ENCODE measurements around the gene SHTN1.

The SHTN1 gene

GRCh38 chr10:116875897-116876296, 129.1 kb downstream of the SHTN1 start:
- DNase-seq (ENCODE audit: low read depth in 2 of 3, low spot score in 1 of 3): no peak

GRCh38 chr10:116873134-116873533, 131.9 kb downstream of the SHTN1 start:
- no peak for DNase-seq (ENCODE audit: low read depth in 2 of 3, low spot score in 1 of 3)

- no peak for DNase-seq (ENCODE audit: low read depth in 2 of 3, low spot score in 1 of 3)
Measured at GRCh38 chr10:116870949-116871348, 134.0 kb downstream of the SHTN1 start.

GRCh38 chr10:116868722-116869121, 136.3 kb downstream of the SHTN1 start:
- DNase-seq (ENCODE audit: low read depth in 2 of 3, low spot score in 1 of 3): no peak

GRCh38 chr10:116868198-116868676, 136.8 kb downstream of the SHTN1 start:
- DNase-seq (ENCODE audit: low read depth in 2 of 3, low spot score in 1 of 3): no peak

- no peak for DNase-seq (ENCODE audit: low read depth in 2 of 3, low spot score in 1 of 3)
Measured at GRCh38 chr10:116866987-116867595, 137.9 kb downstream of the SHTN1 start.

- DNase-seq (ENCODE audit: low read depth in 2 of 3, low spot score in 1 of 3): no peak
Measured at GRCh38 chr10:116866066-116866465, 138.9 kb downstream of the SHTN1 start.

GRCh38 chr10:116864436-116864835, 140.6 kb downstream of the SHTN1 start:
- DNase-seq (ENCODE audit: low read depth in 2 of 3, low spot score in 1 of 3): no peak

GRCh38 chr10:116861796-116862195, 143.2 kb downstream of the SHTN1 start:
- no peak for DNase-seq (ENCODE audit: low read depth in 2 of 3, low spot score in 1 of 3)

GRCh38 chr10:116857156-116857555, 147.8 kb downstream of the SHTN1 start:
- no peak for DNase-seq (ENCODE audit: low read depth in 2 of 3, low spot score in 1 of 3)

GRCh38 chr10:116853701-116854100, 151.3 kb downstream of the SHTN1 start:
- DNase-seq (ENCODE audit: low read depth in 2 of 3, low spot score in 1 of 3): no peak

- no peak for DNase-seq (ENCODE audit: low read depth in 2 of 3, low spot score in 1 of 3)
Measured at GRCh38 chr10:116853287-116853686, 151.7 kb downstream of the SHTN1 start.

GRCh38 chr10:116852246-116852645, 152.7 kb downstream of the SHTN1 start:
- DNase-seq (ENCODE audit: low read depth in 2 of 3, low spot score in 1 of 3): no peak

GRCh38 chr10:116850058-116850611, 154.9 kb downstream of the SHTN1 start:
- DNase-seq (ENCODE audit: low read depth in 2 of 3, low spot score in 1 of 3): no peak

- peak in 2 of 3 donors; percentile 1 to 5 for DNase-seq (ENCODE audit: low read depth in 2 of 3, low spot score in 1 of 3)
Measured at GRCh38 chr10:116849248-116850057, 155.5 kb downstream of the SHTN1 start, which contains the start of gene ENO4. TSS of gene ENO4 (plus strand) at chr10:116849499. CDS start at chr10:116849567, 68 bp downstream.

- no peak for DNase-seq (ENCODE audit: low read depth in 2 of 3, low spot score in 1 of 3)
Measured at GRCh38 chr10:116848944-116849247, 156.1 kb downstream of the SHTN1 start.

GRCh38 chr10:116848032-116848943, 156.7 kb downstream of the SHTN1 start:
- peak in 1 of 3 donors; percentile 11 for DNase-seq (ENCODE audit: low read depth in 2 of 3, low spot score in 1 of 3)

GRCh38 chr10:116845823-116846222, 159.2 kb downstream of the SHTN1 start:
- no peak for DNase-seq (ENCODE audit: low read depth in 2 of 3, low spot score in 1 of 3)

GRCh38 chr10:116840389-116841075, 164.5 kb downstream of the SHTN1 start:
- DNase-seq (ENCODE audit: low read depth in 2 of 3, low spot score in 1 of 3): no peak

- DNase-seq (ENCODE audit: low read depth in 2 of 3, low spot score in 1 of 3): no peak
Measured at GRCh38 chr10:116838143-116838725, 166.8 kb downstream of the SHTN1 start.
